G401.6 (cell line): ENCODE measurements around the gene PLPP3.

Experiments
- FAIRE-seq: peaks from 2 replicates; lab custom pipeline; 2012; peaks lifted over from hg19 to GRCh38; lab: Jason Lieb, UNC

PLPP3 gene

DNA sequence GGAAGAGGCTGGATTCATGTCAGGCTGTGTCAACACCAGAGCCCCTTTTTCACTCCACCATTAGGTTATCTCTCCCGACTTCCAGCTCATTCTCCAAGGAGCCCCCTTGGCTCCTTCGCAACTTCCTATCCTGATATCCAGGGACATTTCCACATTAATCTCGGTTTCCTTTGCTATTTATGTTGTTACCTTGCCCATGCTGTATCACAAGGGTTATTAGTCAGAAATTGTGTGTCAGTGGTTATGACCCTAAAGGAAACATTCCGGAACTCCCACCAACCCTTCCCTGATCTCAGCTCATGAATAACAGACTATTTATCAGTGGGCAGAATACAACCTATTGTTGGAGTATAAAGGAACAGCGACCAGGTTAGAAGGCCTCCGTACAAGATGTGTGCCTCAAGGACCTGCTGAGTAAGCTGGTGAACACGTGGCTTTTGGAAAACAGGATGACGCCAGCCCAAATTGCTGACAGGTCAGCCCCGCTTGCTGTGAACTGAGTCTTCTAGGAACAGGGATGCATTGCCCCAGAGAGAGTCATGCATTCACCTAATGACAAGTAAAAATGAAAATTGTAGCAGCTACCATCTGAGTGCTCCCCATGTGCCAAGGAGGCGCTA lies 121.5 kb downstream of the PLPP3 start:
- FAIRE-seq: no peak

GRCh38 chr1:56456435-56457101 lies 122.8 kb downstream of the PLPP3 start:
- FAIRE-seq: no peak

GRCh38 chr1:56453417-56454078 lies 125.8 kb downstream of the PLPP3 start:
- no peak for FAIRE-seq

DNA sequence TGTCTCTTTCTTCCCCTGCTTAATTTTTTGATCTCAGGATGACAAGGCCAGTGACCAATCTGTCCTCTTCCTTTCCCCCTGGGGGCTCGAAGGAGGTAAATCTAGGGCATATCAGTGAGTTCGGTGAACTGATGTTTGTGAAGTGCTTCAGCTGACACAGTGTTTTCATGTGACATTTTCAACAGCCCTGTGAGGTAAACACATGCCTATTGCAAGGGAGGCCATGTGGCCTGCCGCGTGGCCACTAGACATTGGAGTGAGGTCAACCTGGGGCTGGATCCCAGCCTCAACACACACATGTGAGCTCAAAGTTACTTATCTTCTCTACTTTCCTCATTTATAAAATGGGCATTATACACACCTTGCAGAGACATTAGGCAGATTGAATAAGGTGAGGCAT lies 126.3 kb downstream of the PLPP3 start:
- FAIRE-seq: no peak

DNA sequence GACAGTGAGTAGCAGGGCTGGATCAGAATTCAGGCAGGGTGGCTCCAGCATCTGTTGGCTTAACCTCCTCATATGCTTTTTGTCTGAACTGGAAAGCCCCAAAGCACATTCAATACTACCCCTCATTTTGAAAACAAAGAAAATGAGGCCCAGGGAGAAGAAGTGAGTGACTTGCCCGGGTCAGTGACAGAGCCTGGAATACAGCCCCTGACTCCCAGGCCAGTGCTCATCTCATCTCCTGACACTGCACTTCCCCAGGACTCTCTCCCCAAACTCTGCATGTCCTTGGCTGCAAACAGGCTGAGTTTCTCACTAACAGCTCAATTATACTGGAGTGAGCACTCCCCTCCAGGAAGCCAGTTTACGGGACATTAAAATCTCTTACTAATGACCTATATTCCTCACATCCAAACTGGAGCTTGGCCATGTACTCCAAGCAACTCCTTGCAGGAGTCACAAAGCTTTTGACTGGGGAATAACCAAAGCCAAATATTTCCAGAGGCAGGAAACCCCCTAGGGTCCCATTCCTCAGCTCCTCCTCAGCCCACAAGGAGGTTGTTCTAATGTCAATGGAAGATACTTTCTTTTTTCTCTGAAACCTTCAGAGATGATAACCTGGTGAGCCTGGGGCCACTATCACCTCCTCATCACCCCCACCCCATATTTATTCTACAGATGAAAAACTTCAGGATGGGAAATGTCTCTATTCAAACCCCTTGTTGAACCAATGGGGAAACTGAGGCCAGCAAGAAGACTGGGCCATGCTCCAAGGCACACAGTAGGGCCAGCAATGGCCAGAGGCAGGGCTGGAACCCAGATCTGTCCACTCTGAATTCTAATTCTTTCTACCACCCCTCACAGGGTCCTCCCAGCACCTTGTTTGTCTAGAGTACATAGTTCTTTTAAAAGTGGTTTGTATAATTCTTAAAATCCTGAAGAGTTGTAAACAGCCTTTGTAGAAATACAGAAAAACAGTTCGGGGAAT lies 127.0 kb downstream of the PLPP3 start:
- FAIRE-seq: no peak

GRCh38 chr1:56451491-56451890 lies 127.9 kb downstream of the PLPP3 start:
- no peak for FAIRE-seq

- FAIRE-seq: no peak
Observed at GRCh38 chr1:56450004-56450666, 129.2 kb downstream of the PLPP3 start.

DNA sequence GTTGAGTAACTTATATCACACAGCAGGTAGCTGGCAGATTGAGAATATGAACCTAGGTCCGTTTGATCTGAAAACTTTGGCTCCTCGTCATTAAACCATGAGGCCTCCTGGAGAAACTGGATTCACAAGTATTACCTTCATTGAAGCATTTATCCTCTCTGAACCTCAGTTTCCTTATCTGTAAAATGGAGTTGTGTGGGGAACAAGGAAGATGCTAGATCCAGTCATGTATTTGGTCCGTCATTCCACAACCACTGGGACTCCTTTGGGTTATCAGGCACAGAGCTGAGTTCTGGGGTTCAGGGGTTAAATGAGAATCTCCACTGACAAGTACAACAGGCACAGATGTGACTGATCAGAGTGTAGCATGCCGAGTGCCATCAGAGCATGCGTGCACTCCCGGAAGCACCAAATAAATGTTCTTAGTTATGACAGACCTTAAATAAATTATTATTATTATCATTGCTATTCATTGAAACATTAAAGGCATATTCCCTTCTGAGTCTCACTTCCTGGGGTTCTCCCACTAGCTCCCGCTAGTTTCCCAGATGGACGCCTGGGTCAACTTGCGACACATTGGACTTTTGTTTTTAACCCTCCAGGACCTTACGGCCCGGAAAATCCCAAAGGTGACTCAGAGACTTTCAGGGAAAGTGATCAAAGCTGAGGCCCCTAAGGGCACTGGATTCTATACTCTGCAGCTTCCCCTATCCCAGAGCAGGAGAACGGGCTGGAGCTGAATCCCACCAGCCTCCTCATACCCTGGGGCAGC lies 130.6 kb downstream of the PLPP3 start:
- FAIRE-seq: no peak

DNA sequence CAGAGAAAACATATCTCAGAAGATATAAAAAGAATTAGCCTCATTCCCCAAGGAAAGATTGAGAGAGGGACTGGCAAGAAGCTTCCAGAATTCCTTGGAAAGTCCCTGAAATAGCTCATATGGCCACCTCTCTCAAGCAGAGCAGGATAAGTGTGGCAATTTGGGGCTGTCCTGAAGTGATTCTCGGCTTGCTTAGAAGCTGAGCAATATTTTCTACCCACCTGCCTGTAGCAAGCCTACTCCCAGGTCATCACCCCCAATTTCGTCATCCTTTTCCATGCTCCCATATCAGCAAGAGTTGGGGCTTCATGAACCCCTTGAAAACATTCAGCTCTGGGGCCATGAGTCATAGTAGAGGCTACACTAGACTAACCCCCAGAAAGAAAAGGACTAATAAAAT lies 131.5 kb downstream of the PLPP3 start:
- no peak for FAIRE-seq

DNA sequence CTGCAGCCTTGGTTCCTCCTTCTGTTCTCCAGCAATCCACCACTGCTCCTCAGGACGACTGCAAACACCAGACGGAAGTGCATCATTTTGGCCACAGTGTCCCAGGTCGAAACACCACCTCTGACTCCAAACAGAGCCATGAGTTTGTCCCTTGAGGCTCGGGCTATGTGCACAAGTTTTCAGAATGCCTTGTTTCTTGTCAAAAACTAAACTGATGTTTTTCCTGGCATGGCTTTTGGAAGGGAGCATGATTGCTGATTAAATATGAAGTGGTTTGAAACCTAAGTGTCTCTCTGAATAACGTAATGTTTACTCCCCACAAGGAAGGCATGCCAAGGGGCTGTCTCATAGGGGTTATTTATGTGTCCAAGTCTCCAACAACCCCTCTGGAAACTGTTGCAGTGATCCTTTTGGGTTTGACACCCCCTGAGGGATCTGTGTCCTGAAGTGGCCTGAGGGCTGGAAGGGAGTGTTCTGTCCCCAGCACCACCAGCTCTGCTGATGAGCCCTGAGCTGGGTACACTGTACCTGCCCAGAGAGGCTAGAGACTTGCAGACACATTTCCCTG lies 132.7 kb downstream of the PLPP3 start:
- FAIRE-seq: no peak

DNA sequence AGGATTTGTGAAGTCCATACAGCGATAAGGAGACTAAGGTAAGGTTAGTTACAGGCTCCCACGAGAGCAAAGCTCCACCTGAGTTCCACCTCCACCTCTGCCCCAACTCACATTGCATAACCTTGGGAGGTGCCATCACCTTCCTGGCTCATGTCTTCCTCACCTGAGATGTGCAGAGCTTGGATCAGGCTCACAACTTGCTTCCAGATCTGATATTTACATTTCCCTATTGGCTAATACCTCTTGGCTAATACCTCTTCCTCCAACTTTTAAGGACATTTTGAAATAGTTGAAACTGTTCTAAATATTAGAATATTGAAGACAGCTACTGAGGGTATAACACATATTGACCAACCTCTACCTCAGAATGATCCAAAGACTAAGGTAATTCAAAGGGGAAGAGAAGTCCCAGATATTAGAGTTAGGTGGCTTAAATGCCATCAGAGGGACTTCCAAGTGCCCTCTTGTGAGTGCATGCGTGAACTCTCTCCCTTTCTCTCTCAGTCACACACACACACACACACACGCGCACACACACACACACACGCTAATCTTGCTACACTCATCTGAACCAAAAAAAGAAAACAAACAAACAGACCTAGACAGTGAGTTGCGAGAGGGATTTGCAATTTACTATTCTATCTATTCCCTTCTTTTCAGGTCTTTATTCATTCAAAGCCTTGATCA lies 134.3 kb downstream of the PLPP3 start:
- no peak for FAIRE-seq
